HG03521 (cell line): ENCODE results near the gene FEM1B.

ENCODE experiments used
- ATAC-seq: cut with Tn5 transposase; IDR thresholded peaks from one replicate; pipeline ENCODE4 v1.9.1; 2021; ENCODE audit warnings: mild to moderate bottlenecking, moderate library complexity; ENCODE audit not compliant: unreplicated experiment

Gene FEM1B

DNA sequence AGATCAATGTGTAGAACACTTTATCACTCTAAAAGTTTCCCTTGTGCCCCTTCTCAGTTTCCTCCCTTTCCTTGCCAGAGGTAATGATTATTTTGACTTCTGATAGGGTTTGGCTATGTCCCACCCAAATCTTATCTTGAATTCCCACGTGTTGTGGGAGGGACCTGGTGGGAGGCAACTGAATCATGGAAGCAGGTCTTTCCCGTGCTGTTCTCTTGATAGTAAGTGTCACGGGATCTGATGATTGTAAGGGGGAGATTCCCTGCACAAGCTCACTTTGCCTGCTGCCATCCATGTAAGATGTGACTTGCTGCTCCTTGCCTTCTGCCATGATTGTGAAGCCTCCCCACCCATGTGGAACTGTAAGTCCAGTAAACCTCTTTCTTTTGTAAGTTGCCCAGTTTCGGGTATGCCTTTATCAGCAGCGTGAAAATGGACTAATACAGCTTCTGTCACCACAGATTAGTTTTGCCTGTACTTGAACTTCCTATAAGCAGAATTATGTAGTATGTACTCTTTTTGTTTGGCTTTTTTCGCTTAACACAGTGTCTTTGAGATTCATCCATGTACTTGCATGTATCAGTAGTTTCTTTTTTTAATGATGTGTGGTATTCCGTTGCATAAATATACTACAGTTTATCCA lies 7.2 kb downstream of the FEM1B start:
- no peak for ATAC-seq

DNA sequence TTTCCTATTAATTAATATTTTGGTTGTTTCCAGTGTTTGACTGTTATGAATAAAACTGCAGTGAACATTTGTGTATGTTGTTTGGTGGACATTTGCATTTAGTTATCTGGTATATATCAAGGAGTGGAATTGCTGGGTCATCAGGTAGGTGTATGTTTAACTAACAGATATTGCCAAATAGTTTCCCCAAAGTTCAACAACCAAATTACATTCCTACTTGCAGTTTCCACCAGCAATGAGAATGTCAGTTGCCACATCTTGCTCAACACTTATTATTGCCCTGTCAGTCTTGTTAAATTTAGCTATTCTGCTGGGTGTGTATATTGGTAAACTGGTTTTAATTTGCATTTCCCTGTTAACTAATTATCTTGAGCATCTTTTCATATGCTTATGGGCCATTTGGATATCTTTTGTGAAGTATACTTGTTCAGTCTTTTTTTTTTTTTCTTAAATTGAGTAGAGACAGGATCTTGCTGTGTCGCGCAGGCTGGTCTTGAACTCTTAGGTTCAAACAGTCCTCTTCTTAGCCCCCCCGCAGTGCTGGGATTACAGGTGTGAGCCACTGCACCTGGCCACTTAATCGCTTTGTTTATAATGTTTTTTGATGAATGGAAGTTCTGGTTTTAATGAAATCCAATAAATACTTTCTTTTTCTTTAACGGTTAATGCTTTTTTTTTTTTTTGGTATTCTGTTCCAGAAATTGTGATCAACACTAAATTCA lies 7.9 kb downstream of the FEM1B start:
- ATAC-seq, result no peak

- no peak for ATAC-seq
These were observed 8.7 kb downstream of the FEM1B start for GRCh38 chr15:68286256-68286655.

- no peak for ATAC-seq
These were observed 11.5 kb downstream of the FEM1B start for GRCh38 chr15:68289057-68289456.

DNA sequence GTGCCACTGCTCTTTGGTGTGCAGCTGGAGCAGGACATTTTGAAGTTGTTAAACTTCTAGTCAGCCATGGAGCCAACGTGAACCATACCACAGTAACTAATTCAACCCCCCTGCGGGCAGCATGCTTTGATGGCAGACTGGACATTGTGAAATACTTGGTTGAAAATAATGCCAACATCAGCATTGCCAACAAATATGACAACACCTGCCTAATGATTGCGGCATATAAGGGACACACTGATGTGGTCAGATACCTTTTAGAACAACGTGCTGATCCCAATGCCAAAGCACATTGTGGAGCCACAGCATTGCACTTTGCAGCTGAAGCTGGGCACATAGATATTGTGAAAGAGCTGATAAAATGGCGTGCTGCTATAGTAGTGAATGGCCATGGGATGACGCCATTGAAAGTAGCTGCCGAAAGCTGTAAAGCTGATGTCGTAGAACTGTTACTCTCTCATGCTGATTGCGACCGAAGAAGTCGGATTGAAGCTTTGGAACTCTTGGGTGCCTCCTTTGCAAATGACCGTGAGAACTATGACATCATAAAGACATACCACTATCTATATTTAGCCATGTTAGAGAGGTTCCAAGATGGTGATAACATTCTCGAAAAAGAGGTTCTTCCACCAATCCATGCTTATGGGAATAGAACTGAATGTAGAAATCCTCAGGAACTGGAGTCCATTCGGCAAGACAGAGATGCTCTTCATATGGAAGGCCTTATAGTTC lies 12.2 kb downstream of the FEM1B start:
- no peak for ATAC-seq

GRCh38 chr15:68290715-68291114 lies 13.2 kb downstream of the FEM1B start:
- no peak for ATAC-seq

DNA sequence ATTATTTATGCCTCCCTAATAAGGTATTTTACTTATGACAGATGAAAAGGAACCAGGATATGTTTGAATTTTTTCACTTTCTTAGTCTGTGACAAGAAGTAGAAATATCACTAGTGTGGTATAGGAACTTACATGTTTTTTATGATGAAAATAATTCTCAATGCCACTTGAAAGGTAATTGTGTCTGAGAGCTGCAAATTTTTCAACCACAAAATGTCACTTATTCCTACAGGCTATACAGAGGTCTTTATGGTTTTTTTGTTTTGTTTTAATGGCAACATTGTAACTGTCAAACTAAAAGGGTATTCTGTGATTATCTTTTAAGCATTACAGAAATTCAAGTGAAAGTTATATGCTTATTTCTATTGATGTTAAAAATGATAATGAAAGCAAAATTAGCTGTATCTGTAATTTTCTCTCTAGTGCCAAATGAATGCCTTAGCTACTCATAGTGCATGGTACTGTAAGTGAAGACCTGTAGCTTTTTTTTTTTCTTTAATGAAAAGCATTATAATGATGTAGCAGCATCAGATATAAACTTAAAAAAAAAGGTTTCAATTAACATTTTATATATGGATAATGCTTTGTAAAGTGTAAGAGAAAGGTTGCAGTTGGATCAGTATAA lies 14.7 kb downstream of the FEM1B start:
- no peak for ATAC-seq

DNA sequence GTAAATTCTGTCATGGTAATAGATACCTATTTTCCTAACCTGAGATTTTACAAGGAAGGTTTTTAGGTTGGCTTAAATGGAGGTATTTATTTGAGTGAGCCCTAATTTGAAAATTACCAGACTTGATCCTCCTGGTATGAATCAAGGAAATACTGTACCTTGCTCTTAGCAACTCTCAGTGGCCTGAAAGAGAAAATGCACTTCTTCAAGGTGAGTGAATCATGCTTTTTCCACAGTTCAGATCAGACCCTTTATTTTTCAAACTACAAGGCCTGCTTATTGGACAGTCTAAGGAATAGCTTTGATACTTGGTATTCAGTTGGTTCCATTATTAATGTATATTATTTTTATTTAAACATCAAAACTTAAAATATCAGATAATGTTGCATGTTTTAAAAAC lies 15.4 kb downstream of the FEM1B start:
- no peak for ATAC-seq

GRCh38 chr15:68295014-68295805 lies 17.7 kb downstream of the FEM1B start:
- no peak for ATAC-seq

- ATAC-seq, result no peak
These were observed 20.8 kb downstream of the FEM1B start for GRCh38 chr15:68298336-68298735.

DNA sequence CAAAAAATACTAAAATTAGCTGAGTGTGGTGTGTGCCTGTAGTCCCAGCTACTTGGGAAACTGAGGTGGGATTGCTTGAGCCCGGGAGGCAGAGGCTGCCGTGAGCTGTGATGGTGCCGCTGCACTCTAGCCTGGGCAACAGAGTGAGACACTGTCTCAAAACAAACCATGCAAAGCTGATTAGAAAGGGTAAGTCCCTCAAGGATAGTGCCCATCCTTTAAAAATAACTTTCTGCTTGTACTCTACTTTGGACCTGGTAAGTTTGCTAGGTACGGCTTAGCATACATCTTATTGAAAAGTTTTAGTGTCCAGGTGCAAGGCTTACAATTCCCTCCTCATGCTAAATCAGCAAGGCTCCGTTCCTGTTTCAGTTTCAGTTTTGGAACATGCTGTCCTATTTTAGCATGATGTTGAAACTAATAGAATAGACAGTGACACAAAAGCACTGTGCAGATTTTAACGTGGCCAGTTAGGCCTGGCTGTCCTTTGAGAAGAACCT lies 21.4 kb downstream of the FEM1B start:
- ATAC-seq, result peak; percentile 83

GRCh38 chr15:68299436-68299835 lies 21.9 kb downstream of the FEM1B start:
- no peak for ATAC-seq

DNA sequence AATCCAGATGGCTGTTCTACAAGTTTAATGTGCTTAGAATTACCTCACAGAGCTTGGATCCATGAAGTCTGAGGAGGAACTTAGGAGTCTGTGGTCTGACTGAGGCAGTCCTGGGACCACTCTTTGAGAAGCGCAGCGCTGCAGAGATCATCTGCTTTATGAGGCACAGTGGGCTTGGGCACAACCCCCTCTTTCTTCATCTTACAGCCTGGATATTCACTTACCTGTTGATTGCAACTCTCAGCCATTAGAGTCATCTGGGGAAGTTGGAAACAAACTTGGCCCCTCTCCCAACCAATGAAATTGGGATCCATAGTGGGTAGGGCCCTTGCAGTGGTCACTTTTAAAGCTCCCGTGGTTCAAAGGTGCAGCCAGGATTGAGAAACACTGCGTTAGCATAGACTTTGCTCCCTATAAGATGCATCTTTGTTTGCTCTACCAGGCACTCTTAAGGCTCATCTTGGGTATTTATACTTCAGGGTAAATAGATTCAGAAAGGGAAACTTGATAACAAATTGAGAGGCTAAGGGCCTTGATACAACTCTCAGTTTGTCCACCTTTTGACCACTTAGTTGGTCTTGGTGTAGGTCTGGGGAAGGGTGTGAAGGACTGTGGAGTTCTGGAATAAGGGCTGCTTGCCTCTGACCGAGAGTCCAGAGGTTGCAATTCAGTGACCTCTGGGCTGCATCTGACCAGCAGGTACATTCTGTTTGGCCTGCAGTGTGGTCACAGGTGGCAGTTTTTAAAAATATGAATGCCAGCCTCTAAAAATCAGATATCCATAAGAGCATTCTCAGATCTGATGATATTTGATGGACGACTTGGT lies 22.8 kb downstream of the FEM1B start:
- ATAC-seq, result no peak

DNA sequence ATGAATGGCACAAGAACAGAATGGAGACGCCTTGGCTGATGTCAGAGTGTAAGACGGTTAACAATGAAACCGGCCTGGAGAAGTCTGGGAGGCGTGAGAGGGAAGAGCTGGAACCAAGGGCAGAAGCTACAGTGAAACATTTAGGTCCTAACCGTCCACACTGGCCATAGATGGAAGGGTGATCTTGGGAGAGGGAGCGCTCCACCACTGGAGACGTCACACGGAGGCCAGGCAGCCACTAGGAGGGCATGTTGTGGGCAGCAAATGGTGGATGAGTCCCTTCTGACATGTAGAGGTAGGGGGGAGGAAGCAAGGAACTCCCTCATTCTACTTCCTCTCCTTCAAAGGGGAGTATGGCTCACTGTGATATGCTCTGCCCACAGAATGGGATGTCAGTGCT lies 23.8 kb downstream of the FEM1B start:
- ATAC-seq, result no peak

DNA sequence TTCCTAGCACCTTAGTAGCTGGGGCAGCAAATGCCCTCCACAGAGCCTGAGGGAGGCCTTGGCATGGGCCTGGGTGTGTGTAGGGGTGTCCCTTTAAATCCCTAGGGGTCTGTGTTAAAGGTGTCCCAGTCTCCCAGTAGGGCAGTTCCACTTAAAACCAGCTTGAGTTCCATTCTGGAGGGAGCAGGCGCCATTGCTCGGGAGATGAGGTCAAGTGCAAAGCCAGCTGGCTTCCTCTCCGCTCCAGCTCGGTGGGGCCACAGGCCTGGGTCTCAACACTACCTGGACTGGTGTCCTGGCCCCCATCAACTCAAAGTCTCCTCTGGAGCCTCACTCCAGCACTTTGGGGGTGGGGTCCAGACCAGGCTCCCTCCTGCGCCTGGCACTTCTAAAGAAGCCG lies 25.2 kb downstream of the FEM1B start:
- no peak for ATAC-seq

DNA sequence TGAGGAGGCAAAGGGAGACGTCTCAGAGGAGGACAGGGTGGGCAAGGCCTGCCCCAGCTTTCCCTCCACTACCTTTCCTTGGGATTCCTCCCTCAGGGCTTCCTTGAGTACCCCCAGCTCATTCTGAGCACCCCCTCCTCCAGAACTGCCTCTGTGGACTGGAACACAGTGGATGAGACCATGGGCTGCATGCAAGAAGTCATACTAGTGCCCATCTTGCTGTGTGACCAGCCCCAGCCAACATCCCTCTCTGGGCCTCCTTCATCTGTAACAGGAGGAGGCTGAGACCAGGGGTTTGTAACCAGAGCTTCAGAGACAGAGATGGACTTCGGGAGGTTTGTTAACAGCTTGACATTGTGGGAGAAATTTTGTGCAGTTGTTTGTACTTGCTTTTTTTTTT lies 25.6 kb downstream of the FEM1B start:
- ATAC-seq, result no peak

- no peak for ATAC-seq
These were observed 26.3 kb downstream of the FEM1B start for GRCh38 chr15:68303560-68304436.

- no peak for ATAC-seq
These were observed 27.2 kb downstream of the FEM1B start for GRCh38 chr15:68304589-68305337.
